ENCODE measurements around the gene ACBD3. TPM values are rescaled to one million over a fixed set of nuclear protein-coding genes. Genes with fewer than 3 reads are reported as not detected.

Gene ACBD3
- total RNA-seq, 1 donor from 2014 or later, result 41.3 TPM

DNA sequence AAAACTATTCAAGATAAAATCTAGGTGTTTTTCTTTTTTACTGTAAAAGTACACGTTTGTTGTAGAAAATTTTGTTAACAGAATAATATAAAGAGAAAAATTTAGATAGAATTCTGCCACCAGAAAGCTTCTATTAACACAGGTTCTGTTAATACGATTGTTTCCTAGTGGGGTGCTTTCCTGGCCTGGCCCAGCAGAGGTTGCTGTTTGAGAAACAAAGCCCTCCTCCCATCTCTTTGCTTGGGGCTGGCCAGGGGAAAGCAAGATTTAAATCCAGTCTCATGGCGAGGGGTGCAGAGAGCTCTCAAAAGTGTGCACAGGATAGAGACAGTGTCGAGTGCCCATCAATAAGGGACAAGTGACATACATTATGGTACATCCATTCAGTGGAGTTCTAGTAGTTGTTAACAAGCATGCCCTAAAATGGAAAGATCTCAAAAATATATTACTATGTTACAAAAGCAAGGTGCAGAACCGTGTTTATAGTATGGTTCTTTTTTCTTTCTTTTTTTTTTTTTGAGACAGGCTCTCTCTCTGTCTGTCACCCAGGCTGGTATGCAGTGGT, 14.6 kb upstream of the ACBD3 start:
- H3K4me3 ChIP-seq, result no peak overlapping the region
- no peaks in the 10 kb centered on the region for H3K36me3 ChIP-seq
- ATAC-seq (peak in 1 of 2 donors; percentile 64), DNase-seq (no peak)
- no peak overlapping the region for H3K27ac ChIP-seq
- intact Hi-C loops (cut with DNase I), result no loop called here
- no peaks in the 10 kb centered on the region for H3K27me3 ChIP-seq (ENCODE audit: low read depth)
- TF ChIP-seq, protein P1, sequence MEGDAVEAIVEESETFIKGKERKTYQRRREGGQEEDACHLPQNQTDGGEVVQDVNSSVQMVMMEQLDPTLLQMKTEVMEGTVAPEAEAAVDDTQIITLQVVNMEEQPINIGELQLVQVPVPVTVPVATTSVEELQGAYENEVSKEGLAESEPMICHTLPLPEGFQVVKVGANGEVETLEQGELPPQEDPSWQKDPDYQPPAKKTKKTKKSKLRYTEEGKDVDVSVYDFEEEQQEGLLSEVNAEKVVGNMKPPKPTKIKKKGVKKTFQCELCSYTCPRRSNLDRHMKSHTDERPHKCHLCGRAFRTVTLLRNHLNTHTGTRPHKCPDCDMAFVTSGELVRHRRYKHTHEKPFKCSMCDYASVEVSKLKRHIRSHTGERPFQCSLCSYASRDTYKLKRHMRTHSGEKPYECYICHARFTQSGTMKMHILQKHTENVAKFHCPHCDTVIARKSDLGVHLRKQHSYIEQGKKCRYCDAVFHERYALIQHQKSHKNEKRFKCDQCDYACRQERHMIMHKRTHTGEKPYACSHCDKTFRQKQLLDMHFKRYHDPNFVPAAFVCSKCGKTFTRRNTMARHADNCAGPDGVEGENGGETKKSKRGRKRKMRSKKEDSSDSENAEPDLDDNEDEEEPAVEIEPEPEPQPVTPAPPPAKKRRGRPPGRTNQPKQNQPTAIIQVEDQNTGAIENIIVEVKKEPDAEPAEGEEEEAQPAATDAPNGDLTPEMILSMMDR (IDR thresholded peaks at IDR 0.05), result peak; percentile 9
- no peaks in the 10 kb centered on the region for H3K9me3 ChIP-seq
- no peaks in the 10 kb centered on the region for H3K4me1 ChIP-seq

DNA sequence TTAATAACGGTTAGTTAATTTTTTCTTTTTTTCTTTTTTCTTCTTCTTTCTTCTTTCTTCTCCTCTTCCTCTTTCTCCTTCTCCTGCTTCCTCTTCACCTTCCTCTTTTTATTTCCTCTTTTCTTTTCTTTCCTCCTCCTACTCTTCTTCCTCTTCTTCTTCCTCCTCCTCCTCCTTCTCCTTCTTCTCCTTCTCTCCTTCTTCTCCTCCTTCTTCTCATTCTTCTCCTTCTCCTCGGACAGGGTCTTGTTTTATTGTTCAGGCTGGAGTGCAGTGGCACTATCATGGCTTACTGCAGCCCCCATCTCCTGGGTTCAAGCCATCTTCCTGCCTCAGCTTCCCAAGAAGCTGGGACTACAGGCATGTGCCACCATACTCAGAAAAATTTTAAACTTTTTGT, 13.4 kb upstream of the ACBD3 start:
- Histone ChIP-seq H3K27ac (no peak overlapping the region), H3K27me3 (ENCODE audit: low read depth) (no peaks in the 10 kb centered on the region)
- intact Hi-C loops (cut with DNase I), result loop anchor here (10.0 kb wide), 1 partner anchor 75 kb away; no protein-coding TSS in a partner anchor

DNA sequence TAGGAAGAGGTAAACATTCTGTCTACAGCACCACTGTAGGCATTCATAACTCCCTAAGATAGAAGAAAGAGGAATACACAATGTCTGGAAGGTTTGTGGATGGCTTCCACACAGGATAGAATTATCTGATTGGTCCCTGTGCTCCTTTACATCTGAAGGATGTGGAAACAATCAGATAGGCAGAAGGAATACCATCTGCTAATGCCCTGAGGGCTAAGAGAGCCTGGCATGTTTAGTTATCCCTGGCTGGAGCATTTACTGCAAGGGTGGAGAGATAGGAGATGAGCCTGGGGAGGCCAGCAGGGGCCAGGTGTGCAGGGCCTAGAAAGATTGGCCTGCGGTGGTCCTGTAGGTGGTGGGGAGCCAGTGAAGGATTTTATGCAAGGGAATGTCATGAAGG, 8.6 kb upstream of the ACBD3 start:
- TF ChIP-seq, protein P1 (IDR thresholded peaks at IDR 0.05), result no peak
- no peak overlapping the region for H3K27ac ChIP-seq
- DNase-seq (no peak), ATAC-seq (no peak)
- H3K4me3 ChIP-seq, result no peak overlapping the region
- H3K27me3 ChIP-seq (ENCODE audit: low read depth), result no peaks in the 10 kb centered on the region
- H3K9me3 ChIP-seq, result no peaks in the 10 kb centered on the region
- intact Hi-C loops (cut with DNase I), result loop anchor here (10.0 kb wide), 1 partner anchor 70 kb away; no protein-coding TSS in a partner anchor
- H3K4me1 ChIP-seq, result no peaks in the 10 kb centered on the region
- no peaks in the 10 kb centered on the region for H3K36me3 ChIP-seq

More for the DNA sequence above, 13.4 kb upstream of the ACBD3 start:
- TF ChIP-seq, protein P1 (IDR thresholded peaks at IDR 0.05), result no peak
- DNase-seq (no peak), ATAC-seq (no peak)
- Histone ChIP-seq H3K4me1 (no peaks in the 10 kb centered on the region), H3K9me3 (no peaks in the 10 kb centered on the region), H3K4me3 (no peak overlapping the region), H3K36me3 (no peaks in the 10 kb centered on the region)

DNA sequence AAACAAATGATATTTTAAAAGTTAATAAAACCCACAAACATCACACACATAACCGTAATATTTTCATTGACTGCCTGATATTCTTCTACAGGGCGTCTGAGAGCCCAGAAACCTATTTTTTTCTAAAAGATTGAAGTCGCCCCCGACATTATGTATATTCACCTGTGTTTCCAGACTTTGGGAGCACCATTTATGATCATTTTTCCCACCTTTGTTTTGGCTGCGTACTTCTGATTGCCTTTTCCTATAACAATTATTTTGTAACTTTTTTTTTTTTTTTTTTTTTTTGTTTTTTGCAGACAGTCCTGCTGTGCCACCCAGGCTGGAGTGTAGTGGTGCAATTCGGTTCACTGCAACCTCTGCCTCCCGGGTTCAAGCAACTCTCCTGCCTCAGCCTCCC, 839 bp upstream of the ACBD3 start:
- Histone ChIP-seq H3K36me3 (no peaks in the 10 kb centered on the region), H3K4me3 (peak overlapping the region; percentile 91), H3K27me3 (ENCODE audit: low read depth) (no peaks in the 10 kb centered on the region), H3K9me3 (no peaks in the 10 kb centered on the region), H3K4me1 (peaks cover 33% of the 10 kb centered on the region), H3K27ac (peak overlapping the region; percentile 95)
- intact Hi-C loops (cut with DNase I), result no loop called here
- TF ChIP-seq, protein P1 (IDR thresholded peaks at IDR 0.05), result no peak
- ATAC-seq, result no peak
- DNase-seq, result no peak

DNA sequence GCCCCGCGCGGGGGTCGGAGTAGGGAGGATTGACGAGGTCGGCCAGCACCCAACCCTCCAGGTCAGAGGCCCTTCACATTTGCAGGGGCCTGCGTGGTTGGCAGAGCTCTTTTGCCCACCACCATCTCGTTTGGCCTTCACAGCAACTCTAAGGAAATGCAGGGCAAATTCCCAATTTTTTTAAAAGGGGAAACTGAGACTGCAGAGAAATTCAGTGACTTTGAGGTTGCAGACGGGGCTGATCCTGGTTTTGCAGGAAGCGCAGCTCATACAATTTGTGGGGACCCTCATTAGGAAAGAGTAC, 430 bp upstream of the ACBD3 start:
- Histone ChIP-seq H3K27me3 (ENCODE audit: low read depth) (no peaks in the 10 kb centered on the region), H3K27ac (peak overlapping the region; percentile 95), H3K4me1 (peaks cover 37% of the 10 kb centered on the region), H3K36me3 (no peaks in the 10 kb centered on the region), H3K9me3 (no peaks in the 10 kb centered on the region), H3K4me3 (peak overlapping the region; percentile 91)
- DNase-seq (no peak), ATAC-seq (no peak)
- TF ChIP-seq, protein P1 (IDR thresholded peaks at IDR 0.05), result no peak
- intact Hi-C loops (cut with DNase I), result no loop called here

All from lower lobe of right lung (tissue), 2 donors.